Thoracic aorta (tissue), 2 donors: ENCODE results near the gene CLTRN. TPM values are rescaled to one million over a fixed set of nuclear protein-coding genes. Genes with fewer than 3 reads are reported as not detected.

Source experiments
- ATAC-seq: fragments of 150-250 bp; one replicate; pipeline ENCODE4 v1.8.0; 2017; ENCODE audit warnings: low read depth; ENCODE audit not compliant: insufficient number of reproducible peaks, low FRiP score
- DNase-seq: peaks from one replicate; pipeline ENCODE4 v3.0.0-alpha.2; 2020; ENCODE audit warnings: low spot score
- H3K27ac ChIP-seq, 2 donors: fragments of 200-600 bp; sonication (generic); 1 replicate in 1 of 2; 2 replicates in 1 of 2; pipeline ENCODE4 v1.5.1; 2016; ENCODE audit warnings: mild to moderate bottlenecking in 2 of 2, moderate library complexity in 2 of 2
- H3K27me3 ChIP-seq: fragments of 200-600 bp; sonication (generic); replicated peaks from 2 replicates; pipeline ENCODE4 v1.6.0; 2016; ENCODE audit warnings: mild to moderate bottlenecking; ENCODE audit not compliant: insufficient read depth
- H3K36me3 ChIP-seq: fragments of 200-600 bp; sonication (generic); one replicate; pipeline ENCODE4 v1.5.1; 2016
- H3K4me1 ChIP-seq, 2 donors: fragments of 200-600 bp; sonication (generic); 1 replicate in 1 of 2; 2 replicates in 1 of 2; pipeline versions ENCODE4 v1.5.1 to v1.6.0; 2016; ENCODE audit warnings: low read depth in 2 of 2, mild to moderate bottlenecking in 1 of 2; ENCODE audit not compliant: control insufficient read depth in 1 of 2
- H3K4me3 ChIP-seq: fragments of 200-600 bp; sonication (generic); 2 replicates; pipeline ENCODE4 v1.5.1; 2016; ENCODE audit warnings: mild to moderate bottlenecking
- H3K9me3 ChIP-seq: fragments of 200-600 bp; sonication (generic); 2 replicates; pipeline ENCODE4 v1.5.1; 2016
- CTCF ChIP-seq: fragments of 200-600 bp; sonication (generic); IDR thresholded peaks from one replicate; pipeline ENCODE4 v1.5.1; 2019; ENCODE audit warnings: antibody characterized with exemption
- total RNA-seq, 2 donors: library from RNA; depleted of rRNA; stranded (reverse); fragments of >200 nt; gene quantifications; one replicate each; pipeline versions ENCODE4 v1.1.0 to v1.2.3, GENCODE V29; 2016

Gene CLTRN
- total RNA-seq, 2 donors from 2014 or later: 0.78 TPM; not detected in 1

- no peaks in the 10 kb centered on the region for H3K4me1 ChIP-seq
- TF ChIP-seq CTCF: no peak
- no peaks in the 10 kb centered on the region for H3K36me3 ChIP-seq
- H3K27me3 ChIP-seq: no peaks in the 10 kb centered on the region
- DNase-seq (no peak), ATAC-seq (no peak)
- no peak overlapping the region for H3K4me3 ChIP-seq
- H3K27ac ChIP-seq: no peak overlapping the region
- H3K9me3 ChIP-seq: no peaks in the 10 kb centered on the region
Measured at GRCh38 chrX:15694941-15695451, 30.4 kb upstream of the CLTRN start.

GRCh38 chrX:15686818-15687685 lies 22.4 kb upstream of the CLTRN start:
- H3K4me1 ChIP-seq: no peaks in the 10 kb centered on the region
- no peaks in the 10 kb centered on the region for H3K9me3 ChIP-seq
- no peaks in the 10 kb centered on the region for H3K36me3 ChIP-seq
- ATAC-seq (no peak), DNase-seq (peak; percentile 2)
- TF ChIP-seq CTCF: peak; percentile 49
- H3K27ac ChIP-seq: no peak overlapping the region
- H3K4me3 ChIP-seq: no peak overlapping the region
- H3K27me3 ChIP-seq: no peaks in the 10 kb centered on the region

- ATAC-seq: no peak
- no peak for DNase-seq
- no peaks in the 10 kb centered on the region for H3K27me3 ChIP-seq
- no peaks in the 10 kb centered on the region for H3K36me3 ChIP-seq
- H3K4me3 ChIP-seq: no peak overlapping the region
- H3K9me3 ChIP-seq: no peaks in the 10 kb centered on the region
- H3K4me1 ChIP-seq: no peaks in the 10 kb centered on the region
- no peak for TF ChIP-seq CTCF
- H3K27ac ChIP-seq: no peak overlapping the region
Measured at GRCh38 chrX:15683193-15683592, 18.6 kb upstream of the CLTRN start.

- Histone ChIP-seq H3K4me1 (peaks cover 0 to 4% of the 10 kb centered on the region in 2 donors), H3K9me3 (no peaks in the 10 kb centered on the region), H3K4me3 (no peak overlapping the region), H3K27me3 (no peaks in the 10 kb centered on the region), H3K27ac (no peak overlapping the region), H3K36me3 (no peaks in the 10 kb centered on the region)
- no peak for TF ChIP-seq CTCF
- ATAC-seq (no peak), DNase-seq (no peak)
Measured at GRCh38 chrX:15681433-15681832, 16.8 kb upstream of the CLTRN start.

GRCh38 chrX:15680401-15680800 lies 15.8 kb upstream of the CLTRN start:
- peaks cover 0 to 9% of the 10 kb centered on the region in 2 donors for H3K4me1 ChIP-seq
- no peak overlapping the region for H3K27ac ChIP-seq
- H3K36me3 ChIP-seq: no peaks in the 10 kb centered on the region
- H3K27me3 ChIP-seq: no peaks in the 10 kb centered on the region
- no peak overlapping the region for H3K4me3 ChIP-seq
- no peak for ATAC-seq
- H3K9me3 ChIP-seq: no peaks in the 10 kb centered on the region
- DNase-seq: no peak
- TF ChIP-seq CTCF: no peak
